Testis (tissue), 2 donors: Measurements from ENCODE around the gene ZBED1.

ENCODE experiments used
- CTCF ChIP-seq, 3 experiments: fragments of 450-650 bp in 2 of 3; fragments of 200-600 bp in 1 of 3; sonication (generic) in 1 of 3; IDR thresholded peaks; one replicate each; pipeline ENCODE4 v1.5.1; 2016 to 2019; ENCODE audit warnings: antibody characterized with exemption in 3 of 3, mild to moderate bottlenecking in 2 of 3, moderate library complexity in 1 of 3
- POLR2A ChIP-seq: fragments of 450-650 bp; IDR thresholded peaks from one replicate; pipeline ENCODE4 v1.6.1; 2017; ENCODE audit warnings: antibody characterized with exemption, mild to moderate bottlenecking, moderate library complexity

GRCh38 chrX:2457289-2458133 is 43.3 kb downstream of the ZBED1 start:
- no peak for TF ChIP-seq CTCF (IDR thresholded peaks at IDR 0.05)
- no peak for TF ChIP-seq POLR2A
